Natural killer cell (primary cell): ENCODE data around the gene STK4. TPM values are rescaled to one million over a fixed set of nuclear protein-coding genes. Genes with fewer than 3 reads are reported as not detected.

Source experiments
- ATAC-seq, 3 donors: fragments of 150-1000 bp in 2 of 3; fragments of 200-7000 bp in 1 of 3; cut with Tn5 transposase; 1 replicate in 1 of 3; 2 replicates in 2 of 3; pipeline ENCODE4 v1.10.0; 2021; ENCODE audit warnings: mild to moderate bottlenecking in 2 of 3, moderate library complexity in 2 of 3
- DNase-seq, 2 donors: peaks; one replicate each; pipeline versions ENCODE4 v3.0.0 to v3.0.0-alpha.2; 2013 to 2021; ENCODE audit warnings: mixed read lengths in 1 of 2
- H3K27ac ChIP-seq: one replicate; pipeline ENCODE4 v1.5.1; 2013; ENCODE audit warnings: mild to moderate bottlenecking, low read length
- H3K27me3 ChIP-seq: one replicate; pipeline ENCODE4 v1.6.1; 2013; ENCODE audit warnings: low read length; ENCODE audit not compliant: control insufficient read depth, insufficient read depth
- H3K36me3 ChIP-seq: one replicate; pipeline ENCODE4 v1.6.1; 2013; ENCODE audit warnings: low read length; ENCODE audit not compliant: control insufficient read depth, insufficient read depth
- H3K4me1 ChIP-seq: one replicate; pipeline ENCODE4 v1.6.1; 2013; ENCODE audit warnings: low read length; ENCODE audit not compliant: control insufficient read depth, insufficient read depth
- H3K4me3 ChIP-seq: one replicate; pipeline ENCODE4 v1.5.1; 2013; ENCODE audit warnings: low read length
- H3K9me3 ChIP-seq: one replicate; pipeline ENCODE4 v1.6.1; 2013; ENCODE audit warnings: low read length; ENCODE audit not compliant: control insufficient read depth, insufficient read depth
- H3K27ac Mint-ChIP-seq, 2 donors: one replicate each; pipeline ENCODE4 v1.8.0; 2022; ENCODE audit warnings: mild to moderate bottlenecking in 2 of 2, mixed read lengths in 2 of 2, moderate library complexity in 1 of 2
- H3K27me3 Mint-ChIP-seq, 2 donors: one replicate each; pipeline ENCODE4 v1.8.0; 2022; ENCODE audit warnings: low read depth in 2 of 2, mixed read lengths in 2 of 2
- H3K36me3 Mint-ChIP-seq: one replicate; pipeline ENCODE4 v1.8.0; 2022; ENCODE audit warnings: mixed read lengths
- H3K4me1 Mint-ChIP-seq, 2 donors: one replicate each; pipeline ENCODE4 v1.8.0; 2022; ENCODE audit warnings: mixed read lengths in 2 of 2
- H3K4me3 Mint-ChIP-seq: one replicate; pipeline ENCODE4 v1.8.0; 2022; ENCODE audit warnings: mild to moderate bottlenecking, moderate library complexity, mixed read lengths
- H3K9me3 Mint-ChIP-seq, 2 donors: one replicate each; pipeline ENCODE4 v1.8.0; 2022; ENCODE audit warnings: mixed read lengths in 2 of 2
- WGBS: methylation state at CpG from one replicate; pipeline ENCODE4 v1.1.7; 2013; ENCODE audit warnings: missing lambda C conversion rate; ENCODE audit not compliant: insufficient coverage; 5-methylcytosine and 5-hydroxymethylcytosine counted together
- intact Hi-C: fragments of 100-400 bp; cut with micrococcal nuclease; formaldehyde crosslinking; loops from one replicate; pipeline ENCODE4 v1.14.2; 2022
- total RNA-seq, 4 donors: library from RNA; stranded (reverse); fragments of 120-200 nt in 1 of 4; gene quantifications; one replicate each; pipeline versions ENCODE4 v1.2.3 to v1.2.4, GENCODE V29; 2013 to 2022
- TF ChIP-seq, protein P1 (sequence below): fragments of 200-600 bp; IDR thresholded peaks from one replicate; pipeline ENCODE4 v1.8.0; 2022; ENCODE audit warnings: antibody characterized with exemption

The STK4 gene
- total RNA-seq, 3 donors from 2014 or later (not counting 1 experiment from before 2014, with no cell fraction given): 351 to 394 (median 366) TPM

DNA sequence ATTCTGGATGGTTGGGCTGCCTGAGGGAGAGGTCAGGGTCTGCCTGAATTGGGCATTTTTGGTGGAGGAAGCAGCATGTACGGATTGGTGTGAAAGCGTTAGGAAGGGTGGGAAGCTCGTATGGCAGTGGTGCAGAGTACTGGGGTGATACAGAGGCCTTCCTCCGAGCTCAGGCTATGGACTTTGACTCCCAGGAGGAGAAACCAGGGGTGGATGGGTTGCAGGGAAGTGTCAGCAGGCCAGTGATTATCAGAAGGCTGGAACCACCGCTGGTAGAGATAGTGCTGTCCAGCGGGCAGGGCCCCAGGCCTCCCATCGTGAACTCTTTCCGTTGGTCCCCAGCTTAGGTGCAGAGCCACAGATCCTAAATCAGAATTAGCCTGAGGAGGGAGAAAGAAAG, 143.3 kb downstream of the STK4 start:
- H3K27ac Mint-ChIP-seq: no peak overlapping the region
- no peak for ATAC-seq
- no peaks in the 10 kb centered on the region for H3K4me1 Mint-ChIP-seq
- H3K27me3 Mint-ChIP-seq: peaks cover 5 to 15% of the 10 kb centered on the region in 2 donors
- intact Hi-C loops: no loop called here
- H3K9me3 Mint-ChIP-seq: no peaks in the 10 kb centered on the region
- H3K4me3 Mint-ChIP-seq: no peak overlapping the region
- Histone ChIP-seq H3K4me3 (no peak overlapping the region), H3K27me3 (no peaks in the 10 kb centered on the region), H3K9me3 (no peaks in the 10 kb centered on the region), H3K4me1 (no peaks in the 10 kb centered on the region), H3K36me3 (no peaks in the 10 kb centered on the region), H3K27ac (no peak overlapping the region)
- DNase-seq: no peak
- H3K36me3 Mint-ChIP-seq: no peaks in the 10 kb centered on the region
- TF ChIP-seq, protein P1, sequence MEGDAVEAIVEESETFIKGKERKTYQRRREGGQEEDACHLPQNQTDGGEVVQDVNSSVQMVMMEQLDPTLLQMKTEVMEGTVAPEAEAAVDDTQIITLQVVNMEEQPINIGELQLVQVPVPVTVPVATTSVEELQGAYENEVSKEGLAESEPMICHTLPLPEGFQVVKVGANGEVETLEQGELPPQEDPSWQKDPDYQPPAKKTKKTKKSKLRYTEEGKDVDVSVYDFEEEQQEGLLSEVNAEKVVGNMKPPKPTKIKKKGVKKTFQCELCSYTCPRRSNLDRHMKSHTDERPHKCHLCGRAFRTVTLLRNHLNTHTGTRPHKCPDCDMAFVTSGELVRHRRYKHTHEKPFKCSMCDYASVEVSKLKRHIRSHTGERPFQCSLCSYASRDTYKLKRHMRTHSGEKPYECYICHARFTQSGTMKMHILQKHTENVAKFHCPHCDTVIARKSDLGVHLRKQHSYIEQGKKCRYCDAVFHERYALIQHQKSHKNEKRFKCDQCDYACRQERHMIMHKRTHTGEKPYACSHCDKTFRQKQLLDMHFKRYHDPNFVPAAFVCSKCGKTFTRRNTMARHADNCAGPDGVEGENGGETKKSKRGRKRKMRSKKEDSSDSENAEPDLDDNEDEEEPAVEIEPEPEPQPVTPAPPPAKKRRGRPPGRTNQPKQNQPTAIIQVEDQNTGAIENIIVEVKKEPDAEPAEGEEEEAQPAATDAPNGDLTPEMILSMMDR: no peak
- 83% methylated on average over 7 of the region's 8 CpGs for WGBS

DNA sequence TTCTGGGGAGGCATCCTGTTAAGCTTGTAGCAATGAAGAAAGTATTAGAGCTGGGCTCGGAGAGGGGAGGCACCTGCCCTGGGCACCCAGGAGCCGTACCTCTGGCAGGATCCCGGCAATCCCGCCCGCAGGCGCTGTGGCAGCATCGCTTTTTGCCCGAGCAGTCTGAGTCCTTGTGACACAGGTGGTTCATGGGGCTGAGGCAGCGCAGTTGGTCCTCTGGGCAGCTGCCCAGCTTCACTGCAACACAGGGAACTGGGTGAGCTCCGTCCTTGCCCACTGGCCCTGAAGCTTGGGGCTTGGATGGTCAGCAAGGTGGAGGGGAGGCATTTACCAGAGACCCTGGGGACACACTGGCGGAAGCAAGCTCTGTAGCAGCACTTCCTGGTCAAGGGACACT, 144.0 kb downstream of the STK4 start:
- DNase-seq (no peak), ATAC-seq (no peak)
- Histone ChIP-seq H3K4me3 (no peak overlapping the region), H3K4me1 (no peaks in the 10 kb centered on the region), H3K36me3 (no peaks in the 10 kb centered on the region), H3K9me3 (no peaks in the 10 kb centered on the region), H3K27ac (no peak overlapping the region), H3K27me3 (no peaks in the 10 kb centered on the region)
- Mint-ChIP-seq H3K27me3 (peaks cover 0 to 16% of the 10 kb centered on the region in 2 donors), H3K9me3 (no peaks in the 10 kb centered on the region), H3K4me1 (no peaks in the 10 kb centered on the region), H3K36me3 (no peaks in the 10 kb centered on the region), H3K4me3 (no peak overlapping the region), H3K27ac (no peak overlapping the region)
- TF ChIP-seq, protein P1: no peak
- WGBS: 93% methylated on average over 11 of the region's 11 CpGs
- intact Hi-C loops: no loop called here

DNA sequence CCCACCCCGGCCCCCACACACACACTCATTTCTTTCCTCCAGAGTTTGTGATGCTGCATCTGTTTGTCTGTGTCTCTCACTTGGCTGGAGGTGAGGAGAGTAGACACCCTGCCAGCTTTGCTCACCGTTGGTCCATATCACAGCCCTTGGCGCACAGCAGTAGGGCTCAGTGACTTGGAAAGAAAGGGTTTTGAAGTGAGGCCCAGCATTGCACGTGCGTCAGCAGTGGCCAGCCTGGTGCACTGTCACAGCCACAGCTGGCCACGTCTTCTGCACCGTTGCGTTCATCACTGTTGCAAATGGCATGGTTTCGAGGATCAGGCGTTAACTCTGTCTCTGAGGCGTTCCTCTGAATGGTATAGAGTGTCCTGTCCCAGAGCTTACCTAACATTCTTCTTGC, 145.0 kb downstream of the STK4 start:
- Mint-ChIP-seq H3K4me3 (no peak overlapping the region), H3K9me3 (no peaks in the 10 kb centered on the region), H3K27ac (no peak overlapping the region), H3K27me3 (peaks cover 0 to 16% of the 10 kb centered on the region in 2 donors), H3K4me1 (no peaks in the 10 kb centered on the region), H3K36me3 (no peaks in the 10 kb centered on the region)
- DNase-seq: no peak
- no peak for ATAC-seq
- Histone ChIP-seq H3K4me1 (no peaks in the 10 kb centered on the region), H3K4me3 (no peak overlapping the region), H3K36me3 (no peaks in the 10 kb centered on the region), H3K27me3 (no peaks in the 10 kb centered on the region), H3K27ac (no peak overlapping the region), H3K9me3 (no peaks in the 10 kb centered on the region)
- 93% methylated on average over 10 of the region's 11 CpGs for WGBS
- TF ChIP-seq, protein P1: no peak
- intact Hi-C loops: no loop called here

DNA sequence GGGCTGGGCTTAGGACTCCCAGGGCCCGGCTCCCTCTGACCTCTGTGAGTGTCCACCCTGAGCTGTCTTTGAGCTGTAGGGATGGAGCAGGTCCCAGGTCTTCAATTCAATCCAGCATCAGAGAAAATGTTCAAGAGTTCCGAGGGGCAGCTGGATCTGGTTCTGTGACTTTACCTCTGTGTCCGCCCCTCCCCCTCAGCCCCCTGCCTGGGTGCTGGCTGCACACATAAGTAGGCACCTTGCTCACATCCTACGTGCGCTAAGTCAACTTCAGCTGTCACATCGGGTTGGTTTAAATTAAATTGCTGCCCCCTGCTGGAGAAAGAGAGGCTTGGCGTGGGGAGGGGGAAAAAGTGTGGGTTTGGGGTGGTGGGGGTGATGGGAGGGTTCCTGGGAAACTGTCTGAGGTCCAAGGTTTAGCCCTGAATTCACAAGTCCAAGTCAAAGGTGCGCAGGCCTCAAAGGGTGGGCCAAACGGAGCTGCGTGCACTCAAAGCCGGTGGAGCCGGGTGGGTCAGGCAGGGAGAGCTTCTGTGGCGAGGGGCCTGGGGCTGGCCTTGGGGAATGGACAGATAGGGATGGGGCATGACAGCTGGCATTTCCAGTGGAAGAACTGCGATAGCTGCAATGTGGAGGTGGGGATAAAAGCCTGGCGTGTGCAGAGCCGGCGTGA, 145.6 kb downstream of the STK4 start:
- Histone ChIP-seq H3K36me3 (no peaks in the 10 kb centered on the region), H3K4me1 (no peaks in the 10 kb centered on the region), H3K9me3 (no peaks in the 10 kb centered on the region), H3K27ac (no peak overlapping the region), H3K27me3 (no peaks in the 10 kb centered on the region), H3K4me3 (no peak overlapping the region)
- H3K27me3 Mint-ChIP-seq: peaks cover 2 to 16% of the 10 kb centered on the region in 2 donors
- no peak overlapping the region for H3K4me3 Mint-ChIP-seq
- no peaks in the 10 kb centered on the region for H3K36me3 Mint-ChIP-seq
- intact Hi-C loops: no loop called here
- H3K9me3 Mint-ChIP-seq: no peaks in the 10 kb centered on the region
- TF ChIP-seq, protein P1: no peak
- no peak overlapping the region for H3K27ac Mint-ChIP-seq
- peak in 1 of 2 donors; percentile 39 for DNase-seq
- 66% methylated on average over 17 of the region's 17 CpGs for WGBS
- no peak for ATAC-seq
- H3K4me1 Mint-ChIP-seq: no peaks in the 10 kb centered on the region
